Hepatocyte (in vitro differentiated cells): Measurements from ENCODE around the gene LIMS4. TPM values are rescaled to one million over a fixed set of nuclear protein-coding genes. Genes with fewer than 3 reads are reported as not detected.
"Not testable (repeated sequence)": the region's sequence is repeated elsewhere in the genome, so short reads cannot be mapped to it uniquely, and the experiment has no call there.

Source experiments
- DNase-seq: peaks from one replicate; pipeline ENCODE4 v3.0.0-alpha.2; 2016; ENCODE audit warnings: low spot score
- H2AFZ ChIP-seq: fragments of 200-600 bp; sonication (generic); 2 replicates; pipeline ENCODE4 v1.6.0; 2016; ENCODE audit warnings: antibody characterized with exemption, mild to moderate bottlenecking
- H3K27ac ChIP-seq: fragments of 200-600 bp; sonication (generic); 2 replicates; pipeline ENCODE4 v1.5.1; 2016; ENCODE audit warnings: mild to moderate bottlenecking
- H3K27me3 ChIP-seq: fragments of 200-600 bp; sonication (generic); 2 replicates; pipeline ENCODE4 v1.6.1; 2016
- H3K36me3 ChIP-seq: fragments of 200-600 bp; sonication (generic); replicated peaks from 2 replicates; pipeline ENCODE4 v1.5.1; 2016; ENCODE audit warnings: low read depth; ENCODE audit not compliant: insufficient read depth
- H3K4me1 ChIP-seq: fragments of 200-600 bp; sonication (generic); 2 replicates; pipeline ENCODE4 v1.5.1; 2016; ENCODE audit warnings: mild to moderate bottlenecking, moderate library complexity; ENCODE audit not compliant: insufficient read depth
- H3K4me2 ChIP-seq: fragments of 200-600 bp; sonication (generic); 2 replicates; pipeline ENCODE4 v1.6.0; 2016
- H3K4me3 ChIP-seq: fragments of 200-600 bp; sonication (generic); 2 replicates; pipeline ENCODE4 v1.5.1; 2016; ENCODE audit warnings: mild to moderate bottlenecking
- H3K79me2 ChIP-seq: fragments of 200-600 bp; sonication (generic); 2 replicates; pipeline ENCODE4 v1.6.0; 2017; ENCODE audit warnings: mild to moderate bottlenecking
- H3K9me2 ChIP-seq: fragments of 200-600 bp; sonication (generic); replicated peaks from 2 replicates; pipeline ENCODE4 v1.6.0; 2017; ENCODE audit warnings: mild to moderate bottlenecking; ENCODE audit not compliant: insufficient read depth
- H3K9me3 ChIP-seq: fragments of 200-600 bp; sonication (generic); 2 replicates; pipeline ENCODE4 v1.5.1; 2016; ENCODE audit warnings: low read depth, mild to moderate bottlenecking
- H4K20me1 ChIP-seq: fragments of 200-600 bp; sonication (generic); 2 replicates; pipeline ENCODE4 v1.6.0; 2016; ENCODE audit warnings: mild to moderate bottlenecking; ENCODE audit not compliant: insufficient read depth, poor library complexity, severe bottlenecking
- CTCF ChIP-seq: fragments of 200-600 bp; sonication (generic); IDR thresholded peaks from 2 replicates; pipeline ENCODE4 v1.5.1; 2016; ENCODE audit warnings: antibody characterized with exemption, mild to moderate bottlenecking; ENCODE audit not compliant: poor library complexity
- WGBS: methylation state at CpG from one replicate; pipeline ENCODE4 v1.1.6; 2016; ENCODE audit warnings: low lambda C conversion rate; ENCODE audit errors: missing lambda C conversion rate; 5-methylcytosine and 5-hydroxymethylcytosine counted together
- polyA plus RNA-seq: library from polyadenylated mRNA; unstranded; fragments of >200 nt; fragmentation: Nextera tagmentation; extraction: Ambion mirVana; gene quantifications from 2 replicates; pipeline ENCODE4 v1.2.1, GENCODE V29; 2016
- small RNA-seq: library from RNA; depleted of rRNA; stranded (forward); fragments of <200 nt; gene quantifications from one replicate; pipeline ENCODE3, GENCODE V24; 2014
- total RNA-seq: library from RNA; depleted of rRNA; stranded (reverse); fragments of >200 nt; gene quantifications from 2 replicates; pipeline ENCODE4 v1.2.3, GENCODE V29; 2014

The LIMS4 gene
- total and polyA plus RNA-seq, 2 experiments from 2014 or later, result 0.31 to 0.90 TPM

GRCh38 chr2:110401001-110401618, 71.5 kb downstream of the LIMS4 start:
- H3K27ac ChIP-seq, H3K9me3 ChIP-seq, H3K4me2 ChIP-seq, H2AFZ ChIP-seq, H3K9me2 ChIP-seq, H3K36me3 ChIP-seq, H3K27me3 ChIP-seq, H4K20me1 ChIP-seq, H3K4me1 ChIP-seq, H3K4me3 ChIP-seq, DNase-seq, H3K79me2 ChIP-seq: not testable (repeated sequence)
- TF ChIP-seq CTCF, result peak; percentile 16
- WGBS, result 0% methylated on average over 2 of the region's 18 CpGs

- H3K4me3 ChIP-seq, H3K27me3 ChIP-seq, H2AFZ ChIP-seq, H3K4me1 ChIP-seq, H3K9me3 ChIP-seq, H3K4me2 ChIP-seq, H4K20me1 ChIP-seq, H3K9me2 ChIP-seq, H3K36me3 ChIP-seq, H3K79me2 ChIP-seq, H3K27ac ChIP-seq, DNase-seq: not testable (repeated sequence)
- no CpG with 5 or more reads among the region's 10 CpGs for WGBS
Observed at GRCh38 chr2:110399378-110399777, 73.2 kb downstream of the LIMS4 start.

GRCh38 chr2:110395990-110396389, 76.6 kb downstream of the LIMS4 start:
- H3K4me2 ChIP-seq, H2AFZ ChIP-seq, H3K36me3 ChIP-seq, H3K9me3 ChIP-seq, H4K20me1 ChIP-seq, H3K27me3 ChIP-seq, H3K4me1 ChIP-seq, H3K9me2 ChIP-seq, H3K4me3 ChIP-seq, DNase-seq, H3K27ac ChIP-seq, H3K79me2 ChIP-seq: not testable (repeated sequence)
- WGBS, result no CpG with 5 or more reads among the region's 5 CpGs

Small RNA genes within 50 kb of the gene (small RNA-seq; reads per million reads assigned to genes)
- not detected for gene AC108938.1

Other genes with a start within 250 kb of the LIMS4 start
- gene RGPD6, start 104.4 kb upstream of the LIMS4 start, total RNA-seq, result 51.8 and 54.8 TPM in 2 replicates
- gene RGPD6, start 104.4 kb upstream of the LIMS4 start, polyA plus RNA-seq, result 16.5 and 23.7 TPM in 2 replicates
- gene BUB1, start 205.2 kb upstream of the LIMS4 start, total RNA-seq, result 9.4 and 12.4 TPM in 2 replicates
- 5.8 and 6.9 TPM in 2 replicates for gene BUB1, start 205.2 kb upstream of the LIMS4 start, polyA plus RNA-seq